Stimulated activated CD8-positive, alpha-beta memory T cell treated with anti-CD3 and anti-CD28 coated beads, Interleukin-7, amount 100 ng/mL, for 48 hours (primary cell): ENCODE measurements around the gene PPP1R15B.

ENCODE experiments used
- DNase-seq, 2 donors: peaks; one replicate each; pipeline ENCODE4 v3.0.0-alpha.2; 2020; ENCODE audit warnings: low read depth in 1 of 2; ENCODE audit errors: extremely low read depth in 1 of 2

The PPP1R15B gene

GRCh38 chr1:204368996-204369726, 42.5 kb downstream of the PPP1R15B start:
- no peak for DNase-seq

- DNase-seq, result no peak
Observed at GRCh38 chr1:204367956-204368355, 43.7 kb downstream of the PPP1R15B start.

DNA sequence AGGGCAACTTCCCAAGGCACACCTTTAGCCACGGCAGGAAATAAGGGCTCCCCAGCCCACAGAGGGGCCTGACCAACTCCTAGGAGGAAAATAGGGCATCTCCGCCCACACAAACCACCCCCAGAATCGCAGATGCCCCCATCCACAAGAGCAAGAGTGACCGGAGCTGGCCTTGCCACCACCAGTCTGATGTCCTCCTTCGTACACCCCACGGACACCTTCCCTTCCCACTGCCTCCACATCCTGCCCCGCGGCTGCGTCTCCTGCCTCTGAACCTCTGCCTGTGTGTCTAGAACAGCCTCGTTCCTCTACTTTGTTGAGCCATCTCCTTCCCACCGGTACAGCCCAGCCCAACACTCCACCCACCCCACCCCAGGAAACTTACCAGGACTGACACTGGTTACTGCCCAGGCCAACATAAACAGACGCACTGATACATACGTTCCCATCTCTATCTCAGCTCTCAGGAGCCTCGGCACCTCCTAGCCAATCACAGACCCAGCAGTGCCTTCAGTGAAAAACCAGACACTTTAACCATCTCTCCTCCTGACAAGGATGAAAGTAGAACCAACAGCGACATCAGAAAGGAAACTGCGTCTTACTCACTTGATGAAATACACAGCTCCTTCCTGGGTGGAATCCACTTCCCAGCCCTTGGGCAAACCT, 44.3 kb downstream of the PPP1R15B start:
- DNase-seq, result no peak

GRCh38 chr1:204366759-204367158, 44.9 kb downstream of the PPP1R15B start:
- no peak for DNase-seq

GRCh38 chr1:204363335-204364114, 48.1 kb downstream of the PPP1R15B start:
- peak; percentile 45 to 57 for DNase-seq

DNA sequence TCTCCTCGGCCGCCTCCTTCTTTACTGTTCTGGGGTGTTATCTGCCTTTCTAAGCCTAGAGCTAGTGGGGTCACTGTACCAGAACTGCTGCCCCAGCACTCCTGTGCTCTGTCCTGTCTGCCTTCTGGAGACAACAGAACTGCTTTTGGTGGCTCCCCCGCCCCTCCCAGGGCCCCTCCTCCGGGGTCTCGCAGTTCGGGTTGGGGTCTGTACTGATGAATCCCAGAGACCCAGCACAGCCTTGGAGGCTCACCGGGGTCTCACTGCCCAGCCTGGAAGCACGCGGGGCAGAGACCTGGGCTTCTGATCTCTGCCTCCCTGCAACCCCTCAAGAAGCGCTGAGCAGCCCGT, 48.7 kb downstream of the PPP1R15B start:
- no peak for DNase-seq

DNA sequence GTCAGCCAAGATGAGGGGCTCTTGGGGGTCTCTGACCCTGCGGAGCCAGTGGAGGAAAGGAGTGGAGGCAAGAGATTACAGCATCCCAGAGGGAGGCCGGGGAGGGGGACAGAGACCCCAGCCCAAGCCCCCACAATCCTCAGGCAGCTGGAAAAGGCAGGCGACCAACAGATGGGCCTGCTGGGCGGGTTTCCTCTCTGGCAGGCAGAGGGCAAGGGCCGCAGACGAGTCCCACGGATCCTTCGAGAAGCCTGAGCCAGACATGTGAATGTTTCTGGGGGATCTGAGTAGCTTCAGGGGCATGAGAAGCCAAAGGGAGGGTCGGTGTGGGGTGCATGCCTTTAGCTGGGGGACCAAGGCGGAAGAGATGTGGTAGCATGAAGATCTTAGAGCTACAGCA, 49.8 kb downstream of the PPP1R15B start:
- no peak for DNase-seq

DNA sequence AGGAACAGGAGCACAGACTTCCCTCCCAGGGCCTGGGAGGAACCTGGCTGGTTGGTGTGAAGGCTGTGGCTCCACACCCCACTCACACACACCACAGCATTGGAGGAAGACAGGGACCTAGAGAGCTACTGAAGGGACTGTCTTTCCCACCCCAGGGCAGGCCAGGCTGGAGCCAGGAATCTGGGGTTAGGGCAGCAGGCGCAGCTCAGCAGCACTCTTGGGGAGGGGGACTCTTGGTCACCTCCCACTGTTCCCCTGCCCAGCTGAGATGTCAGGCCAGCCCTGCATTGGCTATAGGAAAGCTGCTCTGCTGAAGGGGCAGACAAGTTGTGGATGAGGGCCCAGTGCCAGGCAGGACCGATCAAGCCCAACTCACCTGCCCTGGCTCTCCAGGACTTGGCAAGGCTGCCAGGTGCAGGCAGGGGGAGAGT, 50.3 kb downstream of the PPP1R15B start:
- DNase-seq, result no peak

- no peak for DNase-seq
Observed at GRCh38 chr1:204360314-204360713, 51.3 kb downstream of the PPP1R15B start.

DNA sequence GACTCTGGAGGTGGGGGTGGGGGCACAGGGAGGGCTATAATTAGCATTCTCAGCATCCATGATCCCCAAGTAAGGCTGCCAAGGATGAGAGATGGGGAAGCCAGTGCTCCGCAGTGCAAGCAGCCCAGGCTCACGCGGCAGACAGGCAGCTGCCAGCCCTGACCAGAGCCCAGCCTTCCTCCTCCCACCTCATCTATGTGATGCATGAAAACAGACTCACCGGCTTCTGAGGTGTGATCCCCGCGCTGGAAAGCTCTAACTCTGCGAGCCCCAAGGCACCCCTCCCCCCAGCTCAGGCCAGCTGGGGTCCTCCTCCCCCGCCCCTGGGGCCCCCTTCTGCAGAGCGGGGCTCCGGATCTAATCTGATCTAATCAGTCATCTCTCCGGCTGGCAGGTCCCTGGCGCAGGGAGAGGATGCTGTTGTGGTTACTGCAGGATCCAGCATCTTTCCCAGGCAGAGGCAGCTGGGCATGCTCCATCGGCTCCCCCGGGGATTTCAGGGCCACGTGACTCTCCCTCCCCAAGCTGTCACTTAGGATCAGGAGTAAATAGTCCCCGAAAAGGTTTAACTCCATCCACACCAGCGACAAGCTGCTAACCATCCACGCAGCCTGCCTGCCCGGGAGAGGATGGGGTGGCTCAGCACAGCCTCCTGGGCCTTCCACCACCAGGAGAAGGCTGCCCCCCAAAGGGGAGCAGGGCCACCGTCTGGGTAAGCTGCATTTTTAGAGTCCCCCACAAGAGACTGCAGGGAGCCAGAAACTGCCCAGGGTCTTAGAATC, 52.0 kb downstream of the PPP1R15B start, which contains the start of gene PLEKHA6:
TSS of gene PLEKHA6 (minus strand) at position 456 of the 782 bp plus-strand sequence. CDS start 86,202 bp downstream, outside the sequence.
- DNase-seq, result no peak

GRCh38 chr1:204359131-204359473, 52.5 kb downstream of the PPP1R15B start:
- no peak for DNase-seq

- no peak for DNase-seq
Observed at GRCh38 chr1:204358605-204359004, 53.0 kb downstream of the PPP1R15B start.

- no peak for DNase-seq
Observed at GRCh38 chr1:204357551-204358490, 53.8 kb downstream of the PPP1R15B start.

- no peak for DNase-seq
Observed at GRCh38 chr1:204356997-204357396, 54.6 kb downstream of the PPP1R15B start.

DNA sequence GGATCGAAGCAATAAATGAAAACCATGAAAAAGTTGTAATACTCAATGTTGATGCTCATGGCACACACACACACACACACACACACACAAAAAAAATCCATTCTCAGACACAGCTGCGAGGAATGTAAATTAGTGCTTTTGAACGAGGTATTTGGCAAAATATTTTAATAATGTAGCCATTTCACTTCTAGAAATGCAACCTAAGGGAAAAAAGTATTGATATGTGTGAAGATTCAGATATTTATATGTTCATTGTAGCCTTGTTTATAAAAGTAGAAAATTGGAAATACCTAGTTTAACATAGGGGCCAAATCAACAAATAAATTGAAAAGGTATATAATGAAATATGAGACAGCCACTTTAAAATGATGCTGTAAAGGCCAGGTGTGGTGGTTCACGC, 55.7 kb downstream of the PPP1R15B start:
- DNase-seq, result no peak

DNA sequence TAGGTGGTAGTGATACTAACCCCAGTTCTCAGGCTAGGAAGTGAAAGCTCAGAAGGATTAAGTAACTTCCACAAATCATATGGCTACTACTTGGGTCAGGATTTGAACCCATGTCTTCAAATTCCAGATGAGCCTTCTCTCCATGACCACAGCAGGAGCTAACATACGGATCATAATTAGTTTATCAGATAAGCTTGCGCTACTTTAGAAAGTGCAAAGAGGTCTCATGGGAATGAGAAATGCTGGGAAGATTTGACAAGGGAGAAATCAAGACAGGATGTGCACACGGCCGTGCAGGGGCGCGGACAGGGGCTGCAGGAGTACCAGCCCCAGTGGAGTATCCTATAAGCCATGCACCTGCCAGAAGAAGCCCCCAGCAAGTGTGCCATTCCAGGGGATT, 57.0 kb downstream of the PPP1R15B start:
- no peak for DNase-seq
